Hair follicular keratinocyte (primary cell): ENCODE results near the gene GLIPR1L1. TPM values are rescaled to one million over a fixed set of nuclear protein-coding genes. Genes with fewer than 3 reads are reported as not detected.

ENCODE experiments used
- total RNA-seq: library from RNA; depleted of rRNA; stranded (reverse); fragments of >200 nt; gene quantifications from 2 replicates; pipeline ENCODE4 v1.2.3, GENCODE V29; 2015

GLIPR1L1 gene, protein sequence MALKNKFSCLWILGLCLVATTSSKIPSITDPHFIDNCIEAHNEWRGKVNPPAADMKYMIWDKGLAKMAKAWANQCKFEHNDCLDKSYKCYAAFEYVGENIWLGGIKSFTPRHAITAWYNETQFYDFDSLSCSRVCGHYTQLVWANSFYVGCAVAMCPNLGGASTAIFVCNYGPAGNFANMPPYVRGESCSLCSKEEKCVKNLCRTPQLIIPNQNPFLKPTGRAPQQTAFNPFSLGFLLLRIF
- not detected in 2 replicates for total RNA-seq

DNA sequence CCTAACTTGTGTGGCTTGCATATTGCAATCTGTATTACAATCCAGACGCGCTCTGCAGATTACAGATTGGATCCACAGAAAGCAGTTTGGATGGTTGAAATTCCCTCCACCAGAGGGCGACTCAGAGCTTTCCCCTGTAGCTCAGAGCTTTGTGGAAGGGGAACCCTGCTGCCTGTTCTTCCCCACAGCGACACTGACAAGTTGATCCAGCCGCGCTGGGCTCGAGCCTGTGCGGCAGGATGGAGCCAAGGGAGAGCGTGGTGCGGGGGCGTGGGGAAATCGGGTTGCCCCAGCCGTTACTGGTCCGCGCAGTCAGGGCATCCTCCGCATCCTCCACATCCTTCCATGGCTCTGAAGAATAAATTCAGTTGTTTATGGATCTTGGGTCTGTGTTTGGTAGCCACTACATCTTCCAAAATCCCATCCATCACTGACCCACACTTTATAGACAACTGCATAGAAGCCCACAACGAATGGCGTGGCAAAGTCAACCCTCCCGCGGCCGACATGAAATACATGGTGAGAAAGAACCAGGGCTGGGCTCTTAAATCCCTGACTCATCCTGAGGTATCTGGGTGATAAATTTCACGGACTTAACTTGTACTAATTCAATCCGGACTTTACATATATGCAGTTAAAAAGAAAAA is at the start of gene GLIPR1L1:
TSS of gene GLIPR1L1 (plus strand) at position 287 of the 647 bp plus-strand sequence. CDS start at position 346, 59 bp downstream.

DNA sequence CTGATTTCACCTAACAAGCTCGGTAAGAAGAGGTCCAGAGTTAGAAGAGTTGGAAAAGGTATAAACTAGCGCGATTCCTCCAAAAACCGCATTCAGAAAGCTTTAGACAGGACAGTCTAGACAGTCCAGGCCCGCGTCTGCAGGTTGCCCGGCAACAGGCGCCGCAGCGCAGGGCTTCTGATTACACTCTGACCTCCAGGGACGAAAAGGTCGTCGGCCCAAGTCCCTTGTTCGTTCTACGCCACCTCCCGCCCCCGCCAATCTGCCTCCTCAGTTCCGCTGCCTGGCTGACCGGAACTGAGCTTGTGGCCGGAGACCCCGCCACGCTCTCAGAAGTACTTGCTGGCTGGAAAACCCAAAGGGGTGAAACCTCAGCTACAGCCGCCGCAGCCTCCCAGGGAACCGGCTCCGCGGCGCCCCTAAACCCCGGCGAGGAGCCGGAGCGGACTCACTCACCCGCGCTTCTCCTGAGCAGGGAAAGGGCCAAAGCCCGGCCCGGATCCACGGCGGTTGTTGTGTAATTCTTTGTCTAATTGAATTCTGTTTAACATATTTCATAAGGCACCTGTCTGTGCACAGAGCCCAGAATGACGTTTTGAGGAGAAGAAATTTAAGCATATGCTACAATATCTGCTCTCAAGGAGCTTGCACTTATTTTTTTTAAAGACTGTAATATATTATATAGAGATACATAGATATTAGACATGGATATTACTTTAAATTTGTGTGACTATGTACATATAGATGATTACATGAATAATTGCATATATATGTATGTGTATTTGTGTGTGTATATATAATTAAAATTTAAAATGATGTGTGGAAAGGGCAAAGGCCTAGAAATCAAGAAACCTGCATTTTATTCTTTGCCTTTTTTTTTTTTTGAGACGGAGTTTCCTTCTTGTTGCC is 4.3 kb upstream of the GLIPR1L1 start, which contains the start of gene CAPS2:
TSS of gene CAPS2 (minus strand) at position 407 of the 909 bp plus-strand sequence. CDS start 3,826 bp downstream, outside the sequence.

DNA sequence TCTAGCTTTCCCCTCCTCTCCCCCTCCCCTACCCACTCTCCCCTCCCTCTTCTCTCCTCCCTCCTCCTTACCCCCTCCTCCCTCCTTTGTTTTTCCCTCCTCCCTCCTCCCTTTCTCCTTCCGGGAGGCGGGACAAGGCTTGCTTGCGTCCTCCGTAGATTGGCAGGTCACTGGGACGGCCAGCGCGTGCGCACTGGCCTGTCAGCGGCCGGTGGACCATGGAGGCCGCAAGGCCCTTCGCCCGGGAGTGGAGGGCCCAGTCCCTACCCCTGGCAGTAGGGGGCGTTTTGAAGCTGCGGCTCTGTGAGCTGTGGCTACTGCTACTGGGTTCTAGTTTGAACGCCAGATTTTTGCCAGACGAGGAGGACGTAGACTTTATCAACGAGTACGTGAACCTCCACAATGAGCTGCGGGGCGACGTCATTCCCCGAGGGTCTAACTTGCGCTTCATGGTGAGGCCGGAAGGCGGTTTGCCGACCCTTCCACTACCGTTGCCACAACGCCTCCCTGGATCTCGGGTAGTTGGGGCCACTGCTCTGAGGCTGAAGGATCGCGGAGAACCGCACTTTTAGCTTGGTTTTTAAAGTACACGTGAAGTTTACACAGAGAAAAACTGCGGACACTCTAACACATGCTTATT is 56.5 kb downstream of the GLIPR1L1 start, which contains the start of gene GLIPR1L2:
TSS of gene GLIPR1L2 (plus strand) at position 191 of the 640 bp plus-strand sequence. CDS start at position 219, 28 bp downstream.

Other genes starting within 250 kb of the GLIPR1L1 start
- gene KCNC2, start 124.8 kb upstream of the GLIPR1L1 start, total RNA-seq, result not detected in 2 replicates
- 1.6 and 2.8 TPM in 2 replicates for gene CAPS2, start 4.3 kb upstream of the GLIPR1L1 start, total RNA-seq
- 0.47 and 0.57 TPM in 2 replicates for gene GLIPR1L2, start 56.4 kb downstream of the GLIPR1L1 start, total RNA-seq
- 3.4 and 7.4 TPM in 2 replicates for gene GLIPR1, start 146.1 kb downstream of the GLIPR1L1 start, total RNA-seq
- gene KRR1, start 176.9 kb downstream of the GLIPR1L1 start, total RNA-seq, result 33.0 and 48.9 TPM in 2 replicates